Nephron progenitor cell (in vitro differentiated cells): Measurements from ENCODE around the gene KIAA1958.
A peak's percentile ranks its signal among the peaks of the same experiment; 100 is the strongest.

Experiments used
- DNase-seq: peaks from one replicate; pipeline ENCODE4 v3.0.0; 2021
- H3K27ac Mint-ChIP-seq: 2 replicates; pipeline ENCODE4 v1.8.0; 2021; ENCODE audit warnings: mild to moderate bottlenecking, moderate library complexity, mixed read lengths
- H3K27me3 Mint-ChIP-seq: 2 replicates; pipeline ENCODE4 v1.8.0; 2021; ENCODE audit warnings: mild to moderate bottlenecking, low read depth, mixed read lengths; ENCODE audit not compliant: poor library complexity
- H3K36me3 Mint-ChIP-seq: 2 replicates; pipeline ENCODE4 v1.8.0; 2021; ENCODE audit warnings: low read depth, mixed read lengths
- H3K4me1 Mint-ChIP-seq: 2 replicates; pipeline ENCODE4 v1.8.0; 2021; ENCODE audit warnings: mixed read lengths
- H3K4me3 Mint-ChIP-seq: 2 replicates; pipeline ENCODE4 v1.8.0; 2021; ENCODE audit warnings: mild to moderate bottlenecking, moderate library complexity, mixed read lengths
- H3K9me3 Mint-ChIP-seq: 2 replicates; pipeline ENCODE4 v1.8.0; 2021; ENCODE audit warnings: mild to moderate bottlenecking, moderate library complexity, mixed read lengths
- TF ChIP-seq, protein P1 (sequence below): fragments of 200-600 bp; sonication (generic); IDR thresholded peaks from 2 replicates; pipeline ENCODE4 v1.5.0; 2021; ENCODE audit warnings: antibody characterized with exemption

Gene KIAA1958

GRCh38 chr9:112604790-112605189 lies 118.2 kb downstream of the KIAA1958 start:
- TF ChIP-seq, protein P1, sequence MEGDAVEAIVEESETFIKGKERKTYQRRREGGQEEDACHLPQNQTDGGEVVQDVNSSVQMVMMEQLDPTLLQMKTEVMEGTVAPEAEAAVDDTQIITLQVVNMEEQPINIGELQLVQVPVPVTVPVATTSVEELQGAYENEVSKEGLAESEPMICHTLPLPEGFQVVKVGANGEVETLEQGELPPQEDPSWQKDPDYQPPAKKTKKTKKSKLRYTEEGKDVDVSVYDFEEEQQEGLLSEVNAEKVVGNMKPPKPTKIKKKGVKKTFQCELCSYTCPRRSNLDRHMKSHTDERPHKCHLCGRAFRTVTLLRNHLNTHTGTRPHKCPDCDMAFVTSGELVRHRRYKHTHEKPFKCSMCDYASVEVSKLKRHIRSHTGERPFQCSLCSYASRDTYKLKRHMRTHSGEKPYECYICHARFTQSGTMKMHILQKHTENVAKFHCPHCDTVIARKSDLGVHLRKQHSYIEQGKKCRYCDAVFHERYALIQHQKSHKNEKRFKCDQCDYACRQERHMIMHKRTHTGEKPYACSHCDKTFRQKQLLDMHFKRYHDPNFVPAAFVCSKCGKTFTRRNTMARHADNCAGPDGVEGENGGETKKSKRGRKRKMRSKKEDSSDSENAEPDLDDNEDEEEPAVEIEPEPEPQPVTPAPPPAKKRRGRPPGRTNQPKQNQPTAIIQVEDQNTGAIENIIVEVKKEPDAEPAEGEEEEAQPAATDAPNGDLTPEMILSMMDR = no peak
- DNase-seq = no peak
- H3K4me1 Mint-ChIP-seq = peaks cover 7% of the 10 kb centered on the region
- H3K27ac Mint-ChIP-seq = no peak overlapping the region
- no peak overlapping the region for H3K4me3 Mint-ChIP-seq
- H3K36me3 Mint-ChIP-seq = peaks cover 5% of the 10 kb centered on the region
- no peaks in the 10 kb centered on the region for H3K9me3 Mint-ChIP-seq
- no peaks in the 10 kb centered on the region for H3K27me3 Mint-ChIP-seq

DNA sequence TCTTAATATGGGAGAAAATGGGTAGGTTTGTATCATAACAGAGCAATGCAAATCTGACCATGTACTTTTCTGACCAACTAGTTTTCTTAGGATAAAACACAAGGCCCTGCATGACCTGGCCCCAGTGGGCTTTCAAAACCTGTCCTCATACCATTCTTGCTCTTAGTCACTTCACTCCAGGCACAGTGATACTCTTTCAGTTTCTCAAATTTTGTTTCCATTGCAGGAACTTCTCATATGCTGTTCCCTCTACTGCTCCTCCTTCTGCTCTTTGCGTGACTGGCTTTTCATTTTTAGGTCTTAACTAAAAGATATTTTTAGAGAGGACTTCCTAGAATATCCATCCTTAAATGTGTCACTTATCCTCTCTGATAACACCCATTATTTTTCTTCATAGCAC lies 118.9 kb downstream of the KIAA1958 start:
- Mint-ChIP-seq H3K27ac (peak overlapping the region; percentile 28), H3K4me3 (no peak overlapping the region), H3K4me1 (peaks cover 7% of the 10 kb centered on the region), H3K9me3 (no peaks in the 10 kb centered on the region), H3K36me3 (peaks cover 5% of the 10 kb centered on the region), H3K27me3 (no peaks in the 10 kb centered on the region)
- no peak for DNase-seq
- TF ChIP-seq, protein P1 = no peak

- Mint-ChIP-seq H3K9me3 (no peaks in the 10 kb centered on the region), H3K27ac (no peak overlapping the region), H3K27me3 (no peaks in the 10 kb centered on the region), H3K4me3 (no peak overlapping the region), H3K4me1 (peaks cover 7% of the 10 kb centered on the region), H3K36me3 (peaks cover 5% of the 10 kb centered on the region)
- DNase-seq = no peak
- TF ChIP-seq, protein P1 = no peak
Observed at GRCh38 chr9:112605963-112606699, 119.5 kb downstream of the KIAA1958 start.

DNA sequence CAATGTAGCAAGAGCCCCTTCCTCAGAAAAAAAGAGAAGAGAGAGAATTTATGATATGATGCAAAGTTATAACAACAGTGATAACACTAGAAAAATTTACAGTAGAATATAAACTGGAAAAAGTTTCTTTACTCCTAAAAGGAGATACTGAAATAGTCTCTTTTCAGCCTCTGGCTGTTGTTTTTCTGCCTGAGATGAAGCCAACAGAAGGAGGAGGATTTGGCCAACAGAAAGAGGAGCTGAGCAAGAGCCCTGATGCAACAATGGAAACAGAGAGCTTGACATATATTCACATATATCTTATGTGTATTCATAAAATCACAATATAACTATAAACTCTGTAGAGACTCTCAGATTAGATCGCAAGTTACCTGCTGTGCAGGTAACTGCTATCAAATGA lies 122.2 kb downstream of the KIAA1958 start:
- no peak for DNase-seq
- Mint-ChIP-seq H3K4me3 (no peak overlapping the region), H3K27me3 (no peaks in the 10 kb centered on the region), H3K27ac (no peak overlapping the region), H3K4me1 (peaks cover 7% of the 10 kb centered on the region), H3K36me3 (peaks cover 19% of the 10 kb centered on the region), H3K9me3 (no peaks in the 10 kb centered on the region)
- TF ChIP-seq, protein P1 = no peak

- TF ChIP-seq, protein P1 = no peak
- H3K27ac Mint-ChIP-seq = no peak overlapping the region
- H3K4me1 Mint-ChIP-seq = peaks cover 20% of the 10 kb centered on the region
- H3K4me3 Mint-ChIP-seq = no peak overlapping the region
- no peaks in the 10 kb centered on the region for H3K27me3 Mint-ChIP-seq
- H3K9me3 Mint-ChIP-seq = no peaks in the 10 kb centered on the region
- DNase-seq = no peak
- H3K36me3 Mint-ChIP-seq = peaks cover 50% of the 10 kb centered on the region
Observed at GRCh38 chr9:112615584-112616266, 129.1 kb downstream of the KIAA1958 start.
